GM23248 (cell line): ENCODE measurements around the gene PSME1. TPM values are rescaled to one million over a fixed set of nuclear protein-coding genes. Genes with fewer than 3 reads are reported as not detected.
A peak's percentile ranks its signal among the peaks of the same experiment; 100 is the strongest.

Experiments
- DNase-seq: peaks from one replicate; pipeline ENCODE4 v3.0.0-alpha.2; 2015
- H2AFZ ChIP-seq: fragments of 200-600 bp; sonication (generic); 2 replicates; pipeline ENCODE4 v1.6.1; 2016; ENCODE audit warnings: antibody characterized with exemption
- H3F3A ChIP-seq: fragments of 200-600 bp; sonication (generic); 2 replicates; pipeline ENCODE4 v1.6.1; 2016; ENCODE audit warnings: mild to moderate bottlenecking, antibody characterized with exemption, mixed run types; ENCODE audit not compliant: insufficient read depth
- H3K27ac ChIP-seq: fragments of 200-600 bp; sonication (generic); 2 replicates; pipeline ENCODE4 v1.5.1; 2016; ENCODE audit warnings: mild to moderate bottlenecking
- H3K27me3 ChIP-seq: fragments of 200-600 bp; sonication (generic); replicated peaks from 2 replicates; pipeline ENCODE4 v1.6.1; 2016; ENCODE audit warnings: mild to moderate bottlenecking; ENCODE audit not compliant: insufficient read depth
- H3K36me3 ChIP-seq: fragments of 200-600 bp; sonication (generic); 2 replicates; pipeline ENCODE4 v1.6.1; 2016; ENCODE audit warnings: low read depth, mild to moderate bottlenecking
- H3K4me1 ChIP-seq: fragments of 200-600 bp; sonication (generic); 2 replicates; pipeline ENCODE4 v1.6.1; 2016; ENCODE audit warnings: mild to moderate bottlenecking; ENCODE audit not compliant: insufficient read depth
- H3K4me2 ChIP-seq: fragments of 200-600 bp; sonication (generic); one replicate; pipeline ENCODE4 v1.6.1; 2016; ENCODE audit warnings: mild to moderate bottlenecking; ENCODE audit not compliant: unreplicated experiment
- H3K4me3 ChIP-seq: fragments of 200-600 bp; sonication (generic); 2 replicates; pipeline ENCODE4 v1.5.1; 2016; ENCODE audit warnings: mild to moderate bottlenecking
- H3K79me2 ChIP-seq: fragments of 200-600 bp; sonication (generic); 2 replicates; pipeline ENCODE4 v1.6.1; 2016; ENCODE audit warnings: mild to moderate bottlenecking; ENCODE audit not compliant: insufficient read depth
- H3K9ac ChIP-seq: fragments of 200-600 bp; sonication (generic); 2 replicates; pipeline ENCODE4 v1.6.1; 2016; ENCODE audit warnings: mild to moderate bottlenecking
- H3K9me2 ChIP-seq: fragments of 200-600 bp; sonication (generic); 2 replicates; pipeline ENCODE4 v1.6.1; 2016; ENCODE audit warnings: mixed run types, mild to moderate bottlenecking, moderate library complexity; ENCODE audit not compliant: insufficient read depth
- H3K9me3 ChIP-seq: fragments of 200-600 bp; sonication (generic); one replicate; pipeline ENCODE4 v1.6.1; 2017; ENCODE audit warnings: low read depth
- H4K20me1 ChIP-seq: fragments of 200-600 bp; sonication (generic); 2 replicates; pipeline ENCODE4 v1.6.0; 2016; ENCODE audit not compliant: insufficient read depth
- EZH2 ChIP-seq: fragments of 200-600 bp; sonication (generic); IDR thresholded peaks from 2 replicates; pipeline ENCODE4 v1.6.1; 2018; ENCODE audit warnings: antibody characterized with exemption, mild to moderate bottlenecking; ENCODE audit not compliant: insufficient read depth, poor library complexity, severe bottlenecking
- EZH2phosphoT487 ChIP-seq: fragments of 200-600 bp; sonication (generic); IDR thresholded peaks from 2 replicates; pipeline ENCODE4 v1.6.1; 2018; ENCODE audit warnings: antibody characterized with exemption, moderate library complexity, mild to moderate bottlenecking, low read depth; ENCODE audit not compliant: insufficient read depth
- WGBS, 2 experiments: methylation state at CpG; one replicate each; pipeline ENCODE4 v1.1.6; 2015 to 2017; ENCODE audit warnings: low lambda C conversion rate in 2 of 2, low coverage in 1 of 2; ENCODE audit errors: missing lambda C conversion rate in 2 of 2; 5-methylcytosine and 5-hydroxymethylcytosine counted together
- in situ Hi-C: fragments of 300-500 bp; cut with MboI; formaldehyde crosslinking; loops from 2 replicates; pipeline ENCODE4 v1.15.0; 2020
- polyA plus RNA-seq: library from polyadenylated mRNA; unstranded; fragments of >200 nt; fragmentation: Nextera tagmentation; extraction: Ambion mirVana; gene quantifications from 2 replicates; pipeline ENCODE4 v1.2.1, GENCODE V29; 2016
- total RNA-seq: library from RNA; depleted of rRNA; stranded (reverse); fragments of >200 nt; shearing (Covaris generic); gene quantifications from 2 replicates; pipeline ENCODE4 v1.2.3, GENCODE V29; 2014

Gene PSME1
- total and polyA plus RNA-seq, 2 experiments from 2014 or later = 58.9 to 144 TPM

GRCh38 chr14:24184104-24184970, 48.3 kb downstream of the PSME1 start:
- H3F3A ChIP-seq = peaks cover 24% of the 10 kb centered on the region
- no peak overlapping the region for H3K9ac ChIP-seq
- DNase-seq = no peak
- H3K36me3 ChIP-seq = peaks cover 12% of the 10 kb centered on the region; the same call in 1 of the 2 replicates
- no peaks in the 10 kb centered on the region for H3K27me3 ChIP-seq
- no peaks in the 10 kb centered on the region for H4K20me1 ChIP-seq
- H3K9me3 ChIP-seq = no peaks in the 10 kb centered on the region
- in situ Hi-C loops = no loop called here
- H3K4me2 ChIP-seq = no peak overlapping the region
- peaks cover 22% of the 10 kb centered on the region for H3K4me1 ChIP-seq
- TF ChIP-seq EZH2phosphoT487 (no peak), EZH2 (no peak)
- H3K9me2 ChIP-seq = no peaks in the 10 kb centered on the region
- peaks cover 23% of the 10 kb centered on the region for H3K79me2 ChIP-seq
- WGBS, 2 experiments = 82 to 86% methylated on average over 12 to 19 of the region's 19 CpGs
- H3K4me3 ChIP-seq = no peak overlapping the region
- no peak overlapping the region for H2AFZ ChIP-seq
- H3K27ac ChIP-seq = no peak overlapping the region

GRCh38 chr14:24185026-24185425, 49.0 kb downstream of the PSME1 start:
- Histone ChIP-seq H3K27ac (no peak overlapping the region), H3K9me2 (no peaks in the 10 kb centered on the region), H3K4me1 (peaks cover 18% of the 10 kb centered on the region), H3K9ac (no peak overlapping the region), H3K4me3 (no peak overlapping the region), H4K20me1 (no peaks in the 10 kb centered on the region), H3K9me3 (no peaks in the 10 kb centered on the region), H3K27me3 (no peaks in the 10 kb centered on the region), H2AFZ (no peak overlapping the region), H3K36me3 (peaks cover 9% of the 10 kb centered on the region; the same call in 1 of the 2 replicates), H3K4me2 (no peak overlapping the region), H3F3A (peaks cover 24% of the 10 kb centered on the region), H3K79me2 (peaks cover 23% of the 10 kb centered on the region)
- no peak for DNase-seq
- no peak for TF ChIP-seq EZH2phosphoT487
- TF ChIP-seq EZH2 = no peak
- in situ Hi-C loops = no loop called here
- 85 to 86% methylated on average over 7 of the region's 7 CpGs for WGBS, 2 experiments

GRCh38 chr14:24185741-24186140, 49.7 kb downstream of the PSME1 start:
- no peak overlapping the region for H3K4me3 ChIP-seq
- TF ChIP-seq EZH2phosphoT487 = no peak
- no peak for TF ChIP-seq EZH2
- H3K27me3 ChIP-seq = no peaks in the 10 kb centered on the region
- no peak for DNase-seq
- no peak overlapping the region for H2AFZ ChIP-seq
- in situ Hi-C loops = no loop called here
- H3K4me2 ChIP-seq = no peak overlapping the region
- 86% methylated on average over 11 of the region's 11 CpGs for WGBS, 2 experiments
- H3K9ac ChIP-seq = no peak overlapping the region
- no peak overlapping the region for H3K27ac ChIP-seq
- no peaks in the 10 kb centered on the region for H4K20me1 ChIP-seq
- H3K4me1 ChIP-seq = peaks cover 13% of the 10 kb centered on the region
- H3K79me2 ChIP-seq = peaks cover 23% of the 10 kb centered on the region
- peaks cover 6% of the 10 kb centered on the region; the same call in 1 of the 2 replicates for H3K36me3 ChIP-seq
- peaks cover 17% of the 10 kb centered on the region for H3F3A ChIP-seq
- H3K9me3 ChIP-seq = no peaks in the 10 kb centered on the region
- H3K9me2 ChIP-seq = no peaks in the 10 kb centered on the region

GRCh38 chr14:24186831-24187538, 51.0 kb downstream of the PSME1 start:
- Histone ChIP-seq H3K9me2 (no peaks in the 10 kb centered on the region), H3K4me3 (no peak overlapping the region), H3K4me2 (peak overlapping the region; percentile 91), H3K27me3 (no peaks in the 10 kb centered on the region), H3K79me2 (peaks cover 32% of the 10 kb centered on the region), H3K36me3 (no peaks in the 10 kb centered on the region), H3K9me3 (no peaks in the 10 kb centered on the region), H3K9ac (no peak overlapping the region), H2AFZ (no peak overlapping the region), H3K4me1 (peaks cover 13% of the 10 kb centered on the region), H3F3A (peaks cover 12% of the 10 kb centered on the region), H4K20me1 (no peaks in the 10 kb centered on the region), H3K27ac (no peak overlapping the region)
- no peak for TF ChIP-seq EZH2phosphoT487
- TF ChIP-seq EZH2 = no peak
- DNase-seq = no peak
- WGBS, 2 experiments = 91 to 92% methylated on average over 10 of the region's 10 CpGs
- in situ Hi-C loops = no loop called here
